ENCODE measurements around the gene NEK9.

- TF ChIP-seq POLR2AphosphoS5 (IDR thresholded peaks at IDR 0.05; ENCODE audit: low read depth, low read length) (no peak), CTCF (IDR thresholded peaks at IDR 0.05) (no peak), TCF7L2 (IDR thresholded peaks at IDR 0.05; ENCODE audit: low read depth, low read length) (no peak), SIN3A (IDR thresholded peaks at IDR 0.05; ENCODE audit: borderline replicate concordance, insufficient read depth, low read depth, low read length) (no peak), REST (IDR thresholded peaks at IDR 0.05; ENCODE audit: insufficient read depth in 1 of 2, low read depth in 2 of 2, low read length in 1 of 2) (no peak)
Measured at GRCh38 chr14:75096959-75097358, 29.9 kb downstream of the NEK9 start.
